GM23338 (cell line): ENCODE data around the gene MYT1. TPM values are rescaled to one million over a fixed set of nuclear protein-coding genes. Genes with fewer than 3 reads are reported as not detected.

Experiments used
- ATAC-seq: fragments of 200-7000 bp; cut with Tn5 transposase; 3 replicates; pipeline ENCODE4 v1.9.1; 2020
- DNase-seq: peaks from one replicate; pipeline ENCODE4 v3.0.0-alpha.2; 2015; ENCODE audit warnings: low spot score
- H2AFZ ChIP-seq: fragments of 200-600 bp; sonication (generic); 2 replicates; pipeline ENCODE4 v1.8.0; 2016; ENCODE audit warnings: antibody characterized with exemption, mild to moderate bottlenecking, moderate library complexity
- H3F3A ChIP-seq: fragments of 200-600 bp; sonication (generic); replicated peaks from 2 replicates; pipeline ENCODE4 v1.8.0; 2017; ENCODE audit warnings: antibody characterized with exemption, mixed run types, low read depth
- H3K27ac ChIP-seq: fragments of 200-600 bp; sonication (generic); 2 replicates; pipeline ENCODE4 v1.6.1; 2016; ENCODE audit warnings: low read depth
- H3K27me3 ChIP-seq: fragments of 200-600 bp; sonication (generic); 2 replicates; pipeline ENCODE4 v1.8.0; 2016; ENCODE audit warnings: mild to moderate bottlenecking, mixed run types, moderate library complexity; ENCODE audit not compliant: insufficient read depth
- H3K36me3 ChIP-seq: fragments of 200-600 bp; sonication (generic); 2 replicates; pipeline ENCODE4 v1.8.0; 2016; ENCODE audit warnings: mild to moderate bottlenecking; ENCODE audit not compliant: insufficient read depth
- H3K4me1 ChIP-seq: fragments of 200-600 bp; sonication (generic); 2 replicates; pipeline ENCODE4 v1.8.0; 2016; ENCODE audit warnings: mild to moderate bottlenecking, moderate library complexity; ENCODE audit not compliant: insufficient read depth
- H3K4me2 ChIP-seq: fragments of 200-600 bp; sonication (generic); 2 replicates; pipeline ENCODE4 v1.7.1; 2017; ENCODE audit warnings: mixed run types
- H3K4me3 ChIP-seq: fragments of 200-600 bp; sonication (generic); 2 replicates; pipeline ENCODE4 v1.6.1; 2016; ENCODE audit warnings: mixed run types
- H3K79me2 ChIP-seq: fragments of 200-600 bp; sonication (generic); replicated peaks from 2 replicates; pipeline ENCODE4 v1.8.0; 2017; ENCODE audit warnings: mild to moderate bottlenecking; ENCODE audit not compliant: insufficient read depth
- H3K9me2 ChIP-seq: fragments of 200-600 bp; sonication (generic); 2 replicates; pipeline ENCODE4 v1.8.0; 2017; ENCODE audit not compliant: insufficient read depth
- H4K20me1 ChIP-seq: fragments of 200-600 bp; sonication (generic); replicated peaks from 2 replicates; pipeline ENCODE4 v1.8.0; 2017; ENCODE audit warnings: mild to moderate bottlenecking; ENCODE audit not compliant: insufficient read depth
- H3K27ac Mint-ChIP-seq: 2 replicates; pipeline ENCODE4 v1.8.0; 2020; ENCODE audit warnings: inconsistent platforms, mild to moderate bottlenecking, moderate library complexity, mixed read lengths
- H3K27me3 Mint-ChIP-seq: 3 replicates; pipeline ENCODE4 v1.8.0; 2022; ENCODE audit warnings: low read depth, mild to moderate bottlenecking, moderate library complexity, mixed read lengths, inconsistent platforms; ENCODE audit not compliant: insufficient read depth, poor library complexity
- H3K36me3 Mint-ChIP-seq: 3 replicates; pipeline ENCODE4 v1.8.0; 2021; ENCODE audit warnings: low read depth, mild to moderate bottlenecking, inconsistent platforms, moderate library complexity, mixed read lengths
- H3K4me1 Mint-ChIP-seq: 3 replicates; pipeline ENCODE4 v1.8.0; 2020; ENCODE audit warnings: mild to moderate bottlenecking, inconsistent platforms, mixed read lengths
- H3K4me3 Mint-ChIP-seq: 3 replicates; pipeline ENCODE4 v1.8.0; 2021; ENCODE audit warnings: moderate library complexity, mild to moderate bottlenecking, inconsistent platforms, mixed read lengths
- H3K9me3 Mint-ChIP-seq: 3 replicates; pipeline ENCODE4 v1.8.0; 2020; ENCODE audit warnings: moderate library complexity, mild to moderate bottlenecking, inconsistent platforms, mixed read lengths
- CREB1 ChIP-seq: fragments of 250-450 bp; sonication (Bioruptor Pico); IDR thresholded peaks from 2 replicates; pipeline ENCODE4 v1.5.0; 2020; ENCODE audit warnings: low read depth, mild to moderate bottlenecking, moderate library complexity
- EZH2 ChIP-seq: fragments of 200-600 bp; sonication (generic); IDR thresholded peaks from one replicate; pipeline ENCODE4 v1.8.0; 2017; ENCODE audit warnings: antibody characterized with exemption, mild to moderate bottlenecking, low read depth; ENCODE audit not compliant: unreplicated experiment
- EZH2phosphoT487 ChIP-seq: fragments of 200-600 bp; sonication (generic); IDR thresholded peaks from one replicate; pipeline ENCODE4 v1.8.1; 2018; ENCODE audit warnings: antibody characterized with exemption; ENCODE audit not compliant: unreplicated experiment
- JUNB ChIP-seq: IDR thresholded peaks from one replicate; pipeline ENCODE4 v1.6.1; 2016; ENCODE audit warnings: antibody characterized with exemption; ENCODE audit not compliant: unreplicated experiment
- POLR2AphosphoS5 ChIP-seq: IDR thresholded peaks from 2 replicates; pipeline ENCODE4 v1.6.1; 2016; ENCODE audit warnings: antibody characterized with exemption, low read depth
- REST ChIP-seq: IDR thresholded peaks from one replicate; pipeline ENCODE4 v1.6.1; 2018; ENCODE audit warnings: antibody characterized with exemption; ENCODE audit not compliant: unreplicated experiment
- STAT1 ChIP-seq: IDR thresholded peaks from one replicate; pipeline ENCODE4 v1.6.1; 2016; ENCODE audit warnings: antibody characterized with exemption; ENCODE audit not compliant: unreplicated experiment
- polyA plus RNA-seq: library from polyadenylated mRNA; unstranded; fragments of >200 nt; fragmentation: Nextera tagmentation; extraction: Ambion mirVana; gene quantifications from 2 replicates; pipeline ENCODE4 v1.2.1, GENCODE V29; 2016
- total RNA-seq: library from RNA; depleted of rRNA; stranded (reverse); fragments of >200 nt; shearing (Covaris generic); gene quantifications from 2 replicates; pipeline ENCODE4 v1.2.3, GENCODE V29; 2014
- TF ChIP-seq, protein P1 (sequence below): fragments of 250-450 bp; sonication (Bioruptor Pico); IDR thresholded peaks from 2 replicates; pipeline ENCODE4 v1.5.0; 2020; ENCODE audit warnings: mild to moderate bottlenecking, moderate library complexity
- TF ChIP-seq, protein P2 (sequence below), 2 experiments: fragments of 200-600 bp in 1 of 2; sonication (generic) in 1 of 2; conservative IDR thresholded peaks; 2 replicates each; pipeline versions ENCODE4 v1.5.1 to v1.6.1; 2016 to 2017; ENCODE audit warnings: antibody characterized with exemption in 2 of 2, low read depth in 2 of 2, mild to moderate bottlenecking in 2 of 2, moderate library complexity in 1 of 2

MYT1 gene
- total and polyA plus RNA-seq, 2 experiments from 2014 or later = 0.83 to 1.6 TPM

DNA sequence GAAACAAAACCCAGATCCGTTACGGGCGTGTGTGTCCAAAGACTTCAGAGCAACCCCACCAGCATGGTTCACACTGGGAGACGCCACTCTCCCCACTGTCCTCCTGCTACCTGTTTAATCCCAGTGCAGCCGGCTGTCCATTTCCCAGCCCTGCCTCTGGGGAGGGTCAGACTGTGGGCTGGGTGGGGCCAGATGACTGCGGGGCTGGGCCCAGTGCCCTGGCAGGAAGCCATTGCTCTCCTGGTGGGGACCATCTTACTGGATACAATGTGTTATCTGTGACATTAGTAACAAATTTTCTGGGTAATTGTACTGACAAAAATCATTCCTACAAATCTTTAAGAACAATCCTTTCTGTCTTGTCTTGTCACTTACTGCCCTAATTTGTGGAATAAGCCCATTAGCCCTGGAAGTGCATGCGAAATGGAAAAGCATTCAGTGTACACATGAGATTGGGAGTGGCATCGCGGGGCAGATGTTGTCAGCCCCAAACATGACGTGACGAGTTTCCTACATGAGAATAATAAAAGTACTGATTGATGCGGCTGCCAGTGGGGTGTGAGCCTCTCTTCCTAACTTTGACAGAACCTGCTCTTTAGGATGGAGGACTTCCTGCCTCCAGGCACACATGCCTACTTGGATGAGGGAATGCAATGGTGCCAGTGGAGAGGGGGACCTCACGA is 53.4 kb downstream of the MYT1 start (continued):
- TF ChIP-seq REST (no peak), EZH2phosphoT487 (no peak)

DNA sequence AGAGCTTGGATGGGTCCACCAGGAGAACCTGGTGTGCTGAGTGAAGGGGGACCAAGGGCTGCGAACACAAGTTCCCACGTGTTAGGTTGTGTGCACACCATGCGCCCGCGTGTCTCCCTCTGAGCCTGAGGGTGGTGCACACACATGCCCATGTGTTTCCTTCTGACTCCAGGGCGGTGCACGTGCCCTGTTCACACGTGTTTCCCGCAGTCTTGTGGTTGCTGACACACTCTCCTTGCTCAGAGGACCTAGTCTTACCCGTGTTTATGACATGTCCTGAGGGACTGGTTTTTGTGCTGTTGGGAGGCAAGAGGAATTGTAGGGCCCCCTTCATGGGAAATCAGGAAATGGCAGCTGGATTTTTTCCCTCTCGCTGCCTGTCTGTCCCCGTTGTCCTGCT is 55.0 kb downstream of the MYT1 start:
- H3K4me3 Mint-ChIP-seq = no peak overlapping the region
- Histone ChIP-seq H3F3A (no peaks in the 10 kb centered on the region), H3K36me3 (no peaks in the 10 kb centered on the region), H3K4me1 (peaks cover 7% of the 10 kb centered on the region), H3K27me3 (no peaks in the 10 kb centered on the region), H2AFZ (no peak overlapping the region), H4K20me1 (no peaks in the 10 kb centered on the region), H3K79me2 (no peaks in the 10 kb centered on the region), H3K4me2 (no peak overlapping the region), H3K9me2 (no peaks in the 10 kb centered on the region), H3K4me3 (no peak overlapping the region), H3K27ac (no peak overlapping the region)
- no peak for ATAC-seq
- H3K27ac Mint-ChIP-seq = no peak overlapping the region
- H3K27me3 Mint-ChIP-seq = peaks cover 3% of the 10 kb centered on the region
- peaks cover 21% of the 10 kb centered on the region for H3K4me1 Mint-ChIP-seq
- no peaks in the 10 kb centered on the region for H3K9me3 Mint-ChIP-seq
- no peak for DNase-seq
- TF ChIP-seq, protein P1, sequence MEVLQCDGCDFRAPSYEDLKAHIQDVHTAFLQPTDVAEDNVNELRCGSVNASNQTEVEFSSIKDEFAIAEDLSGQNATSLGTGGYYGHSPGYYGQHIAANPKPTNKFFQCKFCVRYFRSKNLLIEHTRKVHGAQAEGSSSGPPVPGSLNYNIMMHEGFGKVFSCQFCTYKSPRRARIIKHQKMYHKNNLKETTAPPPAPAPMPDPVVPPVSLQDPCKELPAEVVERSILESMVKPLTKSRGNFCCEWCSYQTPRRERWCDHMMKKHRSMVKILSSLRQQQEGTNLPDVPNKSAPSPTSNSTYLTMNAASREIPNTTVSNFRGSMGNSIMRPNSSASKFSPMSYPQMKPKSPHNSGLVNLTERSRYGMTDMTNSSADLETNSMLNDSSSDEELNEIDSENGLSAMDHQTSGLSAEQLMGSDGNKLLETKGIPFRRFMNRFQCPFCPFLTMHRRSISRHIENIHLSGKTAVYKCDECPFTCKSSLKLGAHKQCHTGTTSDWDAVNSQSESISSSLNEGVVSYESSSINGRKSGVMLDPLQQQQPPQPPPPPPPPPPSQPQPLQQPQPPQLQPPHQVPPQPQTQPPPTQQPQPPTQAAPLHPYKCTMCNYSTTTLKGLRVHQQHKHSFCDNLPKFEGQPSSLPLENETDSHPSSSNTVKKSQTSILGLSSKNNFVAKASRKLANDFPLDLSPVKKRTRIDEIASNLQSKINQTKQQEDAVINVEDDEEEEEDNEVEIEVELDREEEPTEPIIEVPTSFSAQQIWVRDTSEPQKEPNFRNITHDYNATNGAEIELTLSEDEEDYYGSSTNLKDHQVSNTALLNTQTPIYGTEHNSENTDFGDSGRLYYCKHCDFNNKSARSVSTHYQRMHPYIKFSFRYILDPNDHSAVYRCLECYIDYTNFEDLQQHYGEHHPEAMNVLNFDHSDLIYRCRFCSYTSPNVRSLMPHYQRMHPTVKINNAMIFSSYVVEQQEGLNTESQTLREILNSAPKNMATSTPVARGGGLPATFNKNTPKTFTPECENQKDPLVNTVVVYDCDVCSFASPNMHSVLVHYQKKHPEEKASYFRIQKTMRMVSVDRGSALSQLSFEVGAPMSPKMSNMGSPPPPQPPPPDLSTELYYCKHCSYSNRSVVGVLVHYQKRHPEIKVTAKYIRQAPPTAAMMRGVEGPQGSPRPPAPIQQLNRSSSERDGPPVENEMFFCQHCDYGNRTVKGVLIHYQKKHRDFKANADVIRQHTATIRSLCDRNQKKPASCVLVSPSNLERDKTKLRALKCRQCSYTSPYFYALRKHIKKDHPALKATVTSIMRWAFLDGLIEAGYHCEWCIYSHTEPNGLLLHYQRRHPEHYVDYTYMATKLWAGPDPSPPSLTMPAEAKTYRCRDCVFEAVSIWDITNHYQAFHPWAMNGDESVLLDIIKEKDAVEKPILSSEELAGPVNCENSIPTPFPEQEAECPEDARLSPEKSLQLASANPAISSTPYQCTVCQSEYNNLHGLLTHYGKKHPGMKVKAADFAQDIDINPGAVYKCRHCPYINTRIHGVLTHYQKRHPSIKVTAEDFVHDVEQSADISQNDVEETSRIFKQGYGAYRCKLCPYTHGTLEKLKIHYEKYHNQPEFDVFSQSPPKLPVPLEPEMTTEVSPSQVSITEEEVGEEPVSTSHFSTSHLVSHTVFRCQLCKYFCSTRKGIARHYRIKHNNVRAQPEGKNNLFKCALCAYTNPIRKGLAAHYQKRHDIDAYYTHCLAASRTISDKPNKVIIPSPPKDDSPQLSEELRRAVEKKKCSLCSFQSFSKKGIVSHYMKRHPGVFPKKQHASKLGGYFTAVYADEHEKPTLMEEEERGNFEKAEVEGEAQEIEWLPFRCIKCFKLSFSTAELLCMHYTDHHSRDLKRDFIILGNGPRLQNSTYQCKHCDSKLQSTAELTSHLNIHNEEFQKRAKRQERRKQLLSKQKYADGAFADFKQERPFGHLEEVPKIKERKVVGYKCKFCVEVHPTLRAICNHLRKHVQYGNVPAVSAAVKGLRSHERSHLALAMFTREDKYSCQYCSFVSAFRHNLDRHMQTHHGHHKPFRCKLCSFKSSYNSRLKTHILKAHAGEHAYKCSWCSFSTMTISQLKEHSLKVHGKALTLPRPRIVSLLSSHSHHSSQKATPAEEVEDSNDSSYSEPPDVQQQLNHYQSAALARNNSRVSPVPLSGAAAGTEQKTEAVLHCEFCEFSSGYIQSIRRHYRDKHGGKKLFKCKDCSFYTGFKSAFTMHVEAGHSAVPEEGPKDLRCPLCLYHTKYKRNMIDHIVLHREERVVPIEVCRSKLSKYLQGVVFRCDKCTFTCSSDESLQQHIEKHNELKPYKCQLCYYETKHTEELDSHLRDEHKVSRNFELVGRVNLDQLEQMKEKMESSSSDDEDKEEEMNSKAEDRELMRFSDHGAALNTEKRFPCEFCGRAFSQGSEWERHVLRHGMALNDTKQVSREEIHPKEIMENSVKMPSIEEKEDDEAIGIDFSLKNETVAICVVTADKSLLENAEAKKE (CRISPR knock-in tag) = no peak
- TF ChIP-seq, protein P2, sequence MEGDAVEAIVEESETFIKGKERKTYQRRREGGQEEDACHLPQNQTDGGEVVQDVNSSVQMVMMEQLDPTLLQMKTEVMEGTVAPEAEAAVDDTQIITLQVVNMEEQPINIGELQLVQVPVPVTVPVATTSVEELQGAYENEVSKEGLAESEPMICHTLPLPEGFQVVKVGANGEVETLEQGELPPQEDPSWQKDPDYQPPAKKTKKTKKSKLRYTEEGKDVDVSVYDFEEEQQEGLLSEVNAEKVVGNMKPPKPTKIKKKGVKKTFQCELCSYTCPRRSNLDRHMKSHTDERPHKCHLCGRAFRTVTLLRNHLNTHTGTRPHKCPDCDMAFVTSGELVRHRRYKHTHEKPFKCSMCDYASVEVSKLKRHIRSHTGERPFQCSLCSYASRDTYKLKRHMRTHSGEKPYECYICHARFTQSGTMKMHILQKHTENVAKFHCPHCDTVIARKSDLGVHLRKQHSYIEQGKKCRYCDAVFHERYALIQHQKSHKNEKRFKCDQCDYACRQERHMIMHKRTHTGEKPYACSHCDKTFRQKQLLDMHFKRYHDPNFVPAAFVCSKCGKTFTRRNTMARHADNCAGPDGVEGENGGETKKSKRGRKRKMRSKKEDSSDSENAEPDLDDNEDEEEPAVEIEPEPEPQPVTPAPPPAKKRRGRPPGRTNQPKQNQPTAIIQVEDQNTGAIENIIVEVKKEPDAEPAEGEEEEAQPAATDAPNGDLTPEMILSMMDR (conservative IDR thresholded peaks at IDR 0.05; ENCODE audit: low read depth in 2 of 2) = no peak
- TF ChIP-seq JUNB = no peak
- no peak for TF ChIP-seq EZH2
- no peak for TF ChIP-seq STAT1
- no peak for TF ChIP-seq CREB1
- no peak for TF ChIP-seq POLR2AphosphoS5
- H3K36me3 Mint-ChIP-seq = no peaks in the 10 kb centered on the region
